Fibroblast of skin of back (primary cell): ENCODE data around the gene CXCL1.

Experiments used
- DNase-seq: peaks from one replicate; pipeline ENCODE4 v3.0.0-alpha.2; 2013

CXCL1 gene

GRCh38 chr4:73919691-73920090, 50.5 kb downstream of the CXCL1 start:
- no peak for DNase-seq
